GM18526 (cell line): ENCODE data around the gene HPRT1.

Experiments
- POLR2A ChIP-seq: IDR thresholded peaks from 3 replicates; pipeline ENCODE4 v1.6.1; 2011; ENCODE audit not compliant: insufficient read length; ENCODE audit errors: extremely low read depth

HPRT1 gene

GRCh38 chrX:134547047-134547679 lies 87.2 kb downstream of the HPRT1 start:
- no peak for TF ChIP-seq POLR2A

- TF ChIP-seq POLR2A: no peak
Observed at GRCh38 chrX:134548257-134549201, 88.6 kb downstream of the HPRT1 start.
